ENCODE results near the gene PMP22.

DNA sequence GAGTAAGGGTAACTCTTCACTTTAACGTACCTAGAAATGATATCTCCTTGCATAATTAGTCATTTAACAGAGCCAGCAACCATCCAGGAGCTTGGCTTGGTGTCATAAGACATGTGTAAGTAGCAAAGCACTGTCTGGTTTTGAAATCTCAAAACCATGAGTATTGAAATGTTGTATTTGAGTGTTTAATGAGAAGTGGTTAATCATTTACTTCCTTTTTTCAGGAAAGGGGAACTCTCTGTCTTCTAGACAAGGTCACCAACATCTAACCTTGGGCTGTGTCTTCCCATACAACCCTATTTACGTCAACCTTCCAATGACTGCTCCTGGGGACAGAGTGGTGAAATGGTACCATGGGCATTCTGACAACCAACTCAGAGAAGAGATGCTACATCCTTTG is 27.1 kb downstream of the PMP22 start:
- TF ChIP-seq CTCF (IDR thresholded peaks at IDR 0.05; ENCODE audit: low read depth, low read length) (no peak), POLR2A (IDR thresholded peaks at IDR 0.05; ENCODE audit: extremely low read depth, insufficient read length) (no peak), MAX (IDR thresholded peaks at IDR 0.05; ENCODE audit: low read depth, low read length) (no peak)

Measured in NB4 (cell line).